NT2/D1 (cell line): ENCODE data around the gene LYST.

Experiments
- SUZ12 ChIP-seq: IDR thresholded peaks from 2 replicates; pipeline ENCODE4 v1.6.1; 2011; ENCODE audit not compliant: insufficient read length, insufficient read depth; ENCODE audit errors: extremely low read depth
- YY1 ChIP-seq: IDR thresholded peaks from 2 replicates; pipeline ENCODE4 v1.6.1; 2011; ENCODE audit not compliant: insufficient read length, insufficient read depth
- ZNF274 ChIP-seq: IDR thresholded peaks from 2 replicates; pipeline ENCODE4 v1.6.1; 2011; ENCODE audit warnings: mild to moderate bottlenecking, low read depth, low read length

DNA sequence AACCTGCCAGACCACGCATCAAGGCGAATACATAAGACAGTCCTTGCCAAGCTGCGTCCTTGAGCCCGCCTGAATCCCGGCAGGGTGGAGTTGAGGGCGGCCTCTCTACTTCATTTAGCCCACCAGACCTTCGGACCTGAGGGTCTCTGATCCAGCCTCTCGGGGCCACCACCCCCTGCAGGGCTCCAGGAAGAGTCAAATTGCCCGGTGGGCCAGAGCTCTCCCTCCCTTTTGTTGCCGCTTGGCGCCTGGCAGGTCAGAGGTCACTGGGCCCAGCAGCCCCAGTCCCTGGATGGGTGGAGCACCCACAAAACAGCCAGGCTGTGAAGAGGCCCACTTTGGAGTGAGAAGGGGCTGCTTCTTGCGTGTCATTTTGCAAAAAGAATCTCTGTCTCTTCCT, 226.1 kb downstream of the LYST start:
- TF ChIP-seq ZNF274 (no peak), YY1 (no peak), SUZ12 (no peak)
